OCI-LY1 (cell line): ENCODE measurements around the gene NBDY.

Experiments used
- H2AFZ ChIP-seq: fragments of 200-600 bp; sonication (generic), shearing (Covaris generic); 2 replicates; pipeline ENCODE4 v1.6.0; 2014; ENCODE audit warnings: antibody characterized with exemption, mild to moderate bottlenecking, low read length
- H3F3A ChIP-seq: fragments of 200-600 bp; sonication (generic), shearing (Covaris generic); 2 replicates; pipeline ENCODE4 v1.6.0; 2014; ENCODE audit warnings: mild to moderate bottlenecking, antibody characterized with exemption, low read length, moderate library complexity; ENCODE audit not compliant: insufficient read depth
- H3K27ac ChIP-seq: fragments of 200-600 bp; sonication (generic); 2 replicates; pipeline ENCODE4 v1.5.1; 2014; ENCODE audit warnings: low read length, mixed run types, mild to moderate bottlenecking, low read depth; ENCODE audit not compliant: poor library complexity, severe bottlenecking
- H3K27me3 ChIP-seq: fragments of 200-600 bp; sonication (generic); 2 replicates; pipeline ENCODE4 v1.6.0; 2014; ENCODE audit warnings: antibody characterized with exemption, mild to moderate bottlenecking, low read length, moderate library complexity; ENCODE audit not compliant: insufficient read depth
- H3K36me3 ChIP-seq: fragments of 200-600 bp; sonication (generic); 2 replicates; pipeline ENCODE4 v1.6.1; 2014; ENCODE audit warnings: mild to moderate bottlenecking, antibody characterized with exemption, low read length, moderate library complexity, mixed read lengths; ENCODE audit not compliant: insufficient read depth
- H3K4me1 ChIP-seq: fragments of 200-600 bp; sonication (generic); 2 replicates; pipeline ENCODE4 v1.5.1; 2014; ENCODE audit warnings: mild to moderate bottlenecking, low read length, moderate library complexity; ENCODE audit not compliant: insufficient read depth, severe bottlenecking
- H3K4me2 ChIP-seq: fragments of 200-600 bp; sonication (generic), shearing (Covaris generic); 2 replicates; pipeline ENCODE4 v1.6.1; 2014; ENCODE audit warnings: low read length
- H3K4me3 ChIP-seq: fragments of 200-600 bp; sonication (generic); 2 replicates; pipeline ENCODE4 v1.5.1; 2014; ENCODE audit warnings: low read length, low read depth, mild to moderate bottlenecking, mixed read lengths; ENCODE audit not compliant: poor library complexity, severe bottlenecking
- H3K79me2 ChIP-seq: fragments of 200-600 bp; shearing (Covaris generic); 2 replicates; pipeline ENCODE4 v1.6.1; 2016; ENCODE audit warnings: mixed run types, low read length, mixed read lengths; ENCODE audit not compliant: insufficient read depth
- H3K9ac ChIP-seq: fragments of 200-600 bp; sonication (generic), shearing (Covaris generic); 2 replicates; pipeline ENCODE4 v1.6.1; 2014; ENCODE audit warnings: mild to moderate bottlenecking, low read length, mixed read lengths
- H3K9me2 ChIP-seq: fragments of 200-600 bp; sonication (generic), shearing (Covaris generic); 2 replicates; pipeline ENCODE4 v1.6.1; 2014; ENCODE audit warnings: low read depth, mild to moderate bottlenecking, low read length, mixed read lengths
- H3K9me3 ChIP-seq: fragments of 200-600 bp; shearing (Covaris generic); 2 replicates; pipeline ENCODE4 v1.6.1; 2014; ENCODE audit warnings: low read length, mixed read lengths
- H4K20me1 ChIP-seq: fragments of 200-600 bp; sonication (generic), shearing (Covaris generic); 2 replicates; pipeline ENCODE4 v1.6.0; 2016; ENCODE audit warnings: mild to moderate bottlenecking, low read length; ENCODE audit not compliant: insufficient read depth
- EZH2 ChIP-seq: fragments of 200-600 bp; sonication (generic), shearing (Covaris generic); IDR thresholded peaks from 2 replicates; pipeline ENCODE4 v1.8.0; 2017; ENCODE audit warnings: borderline replicate concordance, mixed run types, mild to moderate bottlenecking, antibody characterized with exemption, low read length, moderate library complexity, mixed read lengths
- TF ChIP-seq, protein P1 (sequence below): fragments of 200-600 bp; sonication (generic), shearing (Covaris generic); IDR thresholded peaks from 2 replicates; pipeline ENCODE4 v1.5.1; 2017; ENCODE audit warnings: mild to moderate bottlenecking, antibody characterized with exemption, low read length, moderate library complexity, mixed read lengths

NBDY gene

GRCh38 chrX:56789518-56790070 lies 60.6 kb downstream of the NBDY start:
- Histone ChIP-seq H3K9me2 (no peaks in the 10 kb centered on the region), H3F3A (no peaks in the 10 kb centered on the region), H3K4me1 (peaks cover 18% of the 10 kb centered on the region), H4K20me1 (no peaks in the 10 kb centered on the region), H3K36me3 (no peaks in the 10 kb centered on the region), H3K4me3 (no peak overlapping the region), H3K9me3 (no peaks in the 10 kb centered on the region), H2AFZ (no peak overlapping the region), H3K27ac (no peak overlapping the region), H3K9ac (no peak overlapping the region), H3K27me3 (no peaks in the 10 kb centered on the region), H3K79me2 (no peaks in the 10 kb centered on the region), H3K4me2 (no peak overlapping the region)
- TF ChIP-seq, protein P1, sequence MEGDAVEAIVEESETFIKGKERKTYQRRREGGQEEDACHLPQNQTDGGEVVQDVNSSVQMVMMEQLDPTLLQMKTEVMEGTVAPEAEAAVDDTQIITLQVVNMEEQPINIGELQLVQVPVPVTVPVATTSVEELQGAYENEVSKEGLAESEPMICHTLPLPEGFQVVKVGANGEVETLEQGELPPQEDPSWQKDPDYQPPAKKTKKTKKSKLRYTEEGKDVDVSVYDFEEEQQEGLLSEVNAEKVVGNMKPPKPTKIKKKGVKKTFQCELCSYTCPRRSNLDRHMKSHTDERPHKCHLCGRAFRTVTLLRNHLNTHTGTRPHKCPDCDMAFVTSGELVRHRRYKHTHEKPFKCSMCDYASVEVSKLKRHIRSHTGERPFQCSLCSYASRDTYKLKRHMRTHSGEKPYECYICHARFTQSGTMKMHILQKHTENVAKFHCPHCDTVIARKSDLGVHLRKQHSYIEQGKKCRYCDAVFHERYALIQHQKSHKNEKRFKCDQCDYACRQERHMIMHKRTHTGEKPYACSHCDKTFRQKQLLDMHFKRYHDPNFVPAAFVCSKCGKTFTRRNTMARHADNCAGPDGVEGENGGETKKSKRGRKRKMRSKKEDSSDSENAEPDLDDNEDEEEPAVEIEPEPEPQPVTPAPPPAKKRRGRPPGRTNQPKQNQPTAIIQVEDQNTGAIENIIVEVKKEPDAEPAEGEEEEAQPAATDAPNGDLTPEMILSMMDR = no peak
- no peak for TF ChIP-seq EZH2

- Histone ChIP-seq H3K9me3 (no peaks in the 10 kb centered on the region), H3K27me3 (no peaks in the 10 kb centered on the region), H3F3A (no peaks in the 10 kb centered on the region), H2AFZ (no peak overlapping the region), H4K20me1 (no peaks in the 10 kb centered on the region), H3K9me2 (no peaks in the 10 kb centered on the region), H3K27ac (no peak overlapping the region), H3K4me1 (peaks cover 18% of the 10 kb centered on the region), H3K9ac (no peak overlapping the region), H3K36me3 (no peaks in the 10 kb centered on the region), H3K79me2 (no peaks in the 10 kb centered on the region), H3K4me2 (no peak overlapping the region), H3K4me3 (no peak overlapping the region)
- TF ChIP-seq, protein P1 = no peak
- no peak for TF ChIP-seq EZH2
Observed at GRCh38 chrX:56790778-56791177, 61.7 kb downstream of the NBDY start.

- H3K4me1 ChIP-seq = peaks cover 18% of the 10 kb centered on the region
- TF ChIP-seq, protein P1 = no peak
- no peak for TF ChIP-seq EZH2
- no peaks in the 10 kb centered on the region for H3K27me3 ChIP-seq
- no peaks in the 10 kb centered on the region for H3K36me3 ChIP-seq
- H3K9me2 ChIP-seq = no peaks in the 10 kb centered on the region
- H3K9me3 ChIP-seq = no peaks in the 10 kb centered on the region
- no peaks in the 10 kb centered on the region for H3K79me2 ChIP-seq
- H3K9ac ChIP-seq = no peak overlapping the region
- no peak overlapping the region for H3K27ac ChIP-seq
- H3F3A ChIP-seq = no peaks in the 10 kb centered on the region
- H3K4me2 ChIP-seq = no peak overlapping the region
- no peak overlapping the region for H3K4me3 ChIP-seq
- H2AFZ ChIP-seq = no peak overlapping the region
- no peaks in the 10 kb centered on the region for H4K20me1 ChIP-seq
Observed at GRCh38 chrX:56791456-56791855, 62.4 kb downstream of the NBDY start.
